ENCODE data around the gene BRD7. TPM values are rescaled to one million over a fixed set of nuclear protein-coding genes. Genes with fewer than 3 reads are reported as not detected.

Gene BRD7
- total RNA-seq, 1 donor from 2014 or later: 88.8 TPM

GRCh38 chr16:50320310-50320709 is 48.5 kb downstream of the BRD7 start:
- H3K27ac Mint-ChIP-seq: no peak overlapping the region
- no peak for DNase-seq (ENCODE audit: low spot score)
- H3K36me3 Mint-ChIP-seq (ENCODE audit: low read depth): peaks cover 65% of the 10 kb centered on the region
- intact Hi-C loops (cut with micrococcal nuclease): no loop called here
- H3K4me3 Mint-ChIP-seq: no peak overlapping the region
- H3K4me1 Mint-ChIP-seq (ENCODE audit: low read depth): peaks cover 27% of the 10 kb centered on the region
- no peaks in the 10 kb centered on the region for H3K9me3 Mint-ChIP-seq
- H3K27me3 Mint-ChIP-seq (ENCODE audit: insufficient read depth): no peaks in the 10 kb centered on the region

DNA sequence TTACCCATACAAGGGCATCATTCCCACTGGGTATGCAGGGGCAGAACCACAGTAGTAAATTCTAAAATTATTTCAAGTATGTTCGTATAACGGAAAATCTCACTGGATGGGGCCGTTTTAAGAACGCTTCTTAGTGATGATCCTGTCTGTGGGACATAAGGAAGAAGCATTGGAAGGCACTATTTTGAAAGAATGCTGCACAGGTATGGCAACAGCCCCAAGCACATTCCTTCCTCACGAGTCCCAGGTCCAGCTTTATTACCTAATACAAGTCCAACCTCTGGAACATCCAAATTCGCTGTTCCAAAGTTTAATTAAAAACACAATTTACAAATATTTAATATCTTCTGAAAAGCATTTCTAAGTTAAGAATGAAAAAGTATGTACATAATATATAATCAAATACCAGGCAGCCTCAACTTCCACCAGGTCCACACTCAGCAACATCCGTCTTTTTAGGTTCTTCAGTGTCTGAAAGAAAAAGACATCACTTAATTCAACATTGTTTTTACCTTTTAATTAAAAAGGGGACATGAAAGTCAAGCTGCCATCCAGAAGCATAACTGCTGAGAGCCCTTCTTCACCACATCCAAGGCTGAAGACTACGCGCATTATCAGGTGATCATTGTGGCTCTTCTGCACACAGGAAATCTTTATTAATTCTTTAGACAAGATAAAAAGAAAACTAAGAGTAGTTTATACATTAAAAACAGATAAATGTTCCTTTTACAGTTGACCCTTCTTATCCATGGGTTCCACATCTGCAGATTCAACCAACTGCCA is 49.8 kb downstream of the BRD7 start:
- H3K27me3 Mint-ChIP-seq (ENCODE audit: insufficient read depth): no peaks in the 10 kb centered on the region
- no peak for DNase-seq (ENCODE audit: low spot score)
- peaks cover 61% of the 10 kb centered on the region for H3K36me3 Mint-ChIP-seq (ENCODE audit: low read depth)
- no peak overlapping the region for H3K27ac Mint-ChIP-seq
- H3K4me3 Mint-ChIP-seq: no peak overlapping the region
- H3K4me1 Mint-ChIP-seq (ENCODE audit: low read depth): peaks cover 31% of the 10 kb centered on the region
- H3K9me3 Mint-ChIP-seq: no peaks in the 10 kb centered on the region
- intact Hi-C loops (cut with micrococcal nuclease): loop anchor here (5.0 kb wide), 1 partner anchor 72 kb away; no protein-coding TSS in a partner anchor

- Mint-ChIP-seq H3K27ac (peak overlapping the region; percentile 4), H3K27me3 (ENCODE audit: insufficient read depth) (no peaks in the 10 kb centered on the region), H3K36me3 (ENCODE audit: low read depth) (peaks cover 66% of the 10 kb centered on the region), H3K4me3 (no peak overlapping the region), H3K9me3 (no peaks in the 10 kb centered on the region), H3K4me1 (ENCODE audit: low read depth) (peaks cover 29% of the 10 kb centered on the region)
- DNase-seq (ENCODE audit: low spot score): no peak
- intact Hi-C loops (cut with micrococcal nuclease): loop anchor here (5.0 kb wide), 1 partner anchor 70 kb away; no protein-coding TSS in a partner anchor
These were observed 51.7 kb downstream of the BRD7 start for GRCh38 chr16:50316848-50317630.

- no peaks in the 10 kb centered on the region for H3K27me3 Mint-ChIP-seq (ENCODE audit: insufficient read depth)
- H3K27ac Mint-ChIP-seq: peak overlapping the region; percentile 63
- peaks cover 25% of the 10 kb centered on the region for H3K4me1 Mint-ChIP-seq (ENCODE audit: low read depth)
- DNase-seq (ENCODE audit: low spot score): no peak
- no peaks in the 10 kb centered on the region for H3K9me3 Mint-ChIP-seq
- H3K36me3 Mint-ChIP-seq (ENCODE audit: low read depth): peaks cover 62% of the 10 kb centered on the region
- no peak overlapping the region for H3K4me3 Mint-ChIP-seq
- intact Hi-C loops (cut with micrococcal nuclease): loop anchor here (5.0 kb wide), 1 partner anchor 69 kb away; no protein-coding TSS in a partner anchor
These were observed 52.5 kb downstream of the BRD7 start for GRCh38 chr16:50316102-50316847.

- DNase-seq (ENCODE audit: low spot score): no peak
- Mint-ChIP-seq H3K36me3 (ENCODE audit: low read depth) (peaks cover 55% of the 10 kb centered on the region), H3K27ac (no peak overlapping the region), H3K4me1 (ENCODE audit: low read depth) (peaks cover 25% of the 10 kb centered on the region), H3K27me3 (ENCODE audit: insufficient read depth) (no peaks in the 10 kb centered on the region), H3K9me3 (no peaks in the 10 kb centered on the region), H3K4me3 (no peak overlapping the region)
- intact Hi-C loops (cut with micrococcal nuclease): loop anchor here (5.0 kb wide), 1 partner anchor 68 kb away; no protein-coding TSS in a partner anchor
These were observed 53.3 kb downstream of the BRD7 start for GRCh38 chr16:50315346-50315997.

- no peak for DNase-seq (ENCODE audit: low spot score)
- intact Hi-C loops (cut with micrococcal nuclease): loop anchor here (5.0 kb wide), 1 partner anchor 67 kb away; no protein-coding TSS in a partner anchor
- Mint-ChIP-seq H3K4me3 (no peak overlapping the region), H3K36me3 (ENCODE audit: low read depth) (peaks cover 50% of the 10 kb centered on the region), H3K4me1 (ENCODE audit: low read depth) (peaks cover 25% of the 10 kb centered on the region), H3K27me3 (ENCODE audit: insufficient read depth) (no peaks in the 10 kb centered on the region), H3K9me3 (no peaks in the 10 kb centered on the region), H3K27ac (peak overlapping the region; percentile 57)
These were observed 54.1 kb downstream of the BRD7 start for GRCh38 chr16:50314665-50315064.

GRCh38 chr16:50313596-50314478 is 55.0 kb downstream of the BRD7 start:
- Mint-ChIP-seq H3K27ac (peak overlapping the region; percentile 93), H3K27me3 (ENCODE audit: insufficient read depth) (no peaks in the 10 kb centered on the region), H3K36me3 (ENCODE audit: low read depth) (peaks cover 47% of the 10 kb centered on the region), H3K4me3 (peak overlapping the region; percentile 65), H3K4me1 (ENCODE audit: low read depth) (peaks cover 25% of the 10 kb centered on the region), H3K9me3 (no peaks in the 10 kb centered on the region)
- intact Hi-C loops (cut with micrococcal nuclease): no loop called here
- peak; percentile 49 for DNase-seq (ENCODE audit: low spot score)

DNA sequence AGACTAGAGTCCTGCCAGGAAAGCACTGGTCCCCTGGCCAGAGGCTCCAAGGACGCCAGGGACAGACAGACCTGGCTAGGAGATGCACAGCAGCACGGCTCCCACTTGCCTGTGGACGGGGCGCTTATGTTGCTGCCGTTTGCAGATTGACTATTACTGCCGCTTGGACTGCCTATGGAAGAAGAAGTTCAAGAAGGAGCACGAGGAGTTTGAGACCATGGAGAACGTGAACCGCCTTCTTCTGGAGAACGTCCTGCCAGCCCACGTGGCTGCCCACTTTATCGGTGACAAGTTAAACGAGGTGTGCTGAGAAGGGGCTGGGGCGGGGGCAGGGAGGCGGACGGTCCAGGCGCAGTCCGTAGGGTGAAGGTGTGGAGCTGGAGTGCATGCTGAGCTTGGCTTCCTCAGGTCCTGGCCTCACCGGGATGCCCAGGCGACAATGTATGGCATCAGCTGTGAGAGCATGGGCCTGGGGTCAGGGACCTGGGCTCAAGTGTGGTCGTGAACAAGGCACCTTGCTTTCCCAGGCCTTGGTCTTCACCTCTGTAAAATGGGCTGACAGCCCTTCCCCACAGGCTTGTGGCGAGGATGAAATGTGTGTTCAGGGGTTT is 56.8 kb downstream of the BRD7 start:
- Mint-ChIP-seq H3K9me3 (no peaks in the 10 kb centered on the region), H3K27ac (peak overlapping the region; percentile 40), H3K4me1 (ENCODE audit: low read depth) (peaks cover 19% of the 10 kb centered on the region), H3K27me3 (ENCODE audit: insufficient read depth) (no peaks in the 10 kb centered on the region), H3K4me3 (no peak overlapping the region), H3K36me3 (ENCODE audit: low read depth) (peaks cover 39% of the 10 kb centered on the region)
- intact Hi-C loops (cut with micrococcal nuclease): no loop called here
- no peak for DNase-seq (ENCODE audit: low spot score)

DNA sequence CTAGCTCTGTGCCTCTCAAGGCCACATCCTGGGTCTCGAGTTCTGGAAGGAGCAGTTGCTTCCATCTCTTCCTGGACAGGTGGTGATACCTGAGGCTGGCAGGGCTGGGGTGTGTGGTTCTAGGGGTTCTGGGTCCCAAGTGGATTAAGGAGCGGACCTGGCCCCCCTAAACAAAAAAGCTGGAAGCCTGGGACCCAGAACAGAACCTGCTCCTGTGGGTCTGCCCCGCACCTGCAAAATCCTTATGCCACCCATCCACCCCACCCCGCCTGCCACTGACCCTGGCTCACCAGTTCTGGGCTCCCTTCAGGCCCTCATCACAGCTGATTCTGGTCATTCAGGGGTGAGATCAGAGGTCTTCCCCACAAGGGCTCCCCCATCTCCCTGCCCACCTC is 57.7 kb downstream of the BRD7 start:
- Mint-ChIP-seq H3K27ac (no peak overlapping the region), H3K4me3 (no peak overlapping the region), H3K9me3 (no peaks in the 10 kb centered on the region), H3K36me3 (ENCODE audit: low read depth) (peaks cover 34% of the 10 kb centered on the region), H3K4me1 (ENCODE audit: low read depth) (peaks cover 19% of the 10 kb centered on the region), H3K27me3 (ENCODE audit: insufficient read depth) (no peaks in the 10 kb centered on the region)
- intact Hi-C loops (cut with micrococcal nuclease): no loop called here
- no peak for DNase-seq (ENCODE audit: low spot score)

DNA sequence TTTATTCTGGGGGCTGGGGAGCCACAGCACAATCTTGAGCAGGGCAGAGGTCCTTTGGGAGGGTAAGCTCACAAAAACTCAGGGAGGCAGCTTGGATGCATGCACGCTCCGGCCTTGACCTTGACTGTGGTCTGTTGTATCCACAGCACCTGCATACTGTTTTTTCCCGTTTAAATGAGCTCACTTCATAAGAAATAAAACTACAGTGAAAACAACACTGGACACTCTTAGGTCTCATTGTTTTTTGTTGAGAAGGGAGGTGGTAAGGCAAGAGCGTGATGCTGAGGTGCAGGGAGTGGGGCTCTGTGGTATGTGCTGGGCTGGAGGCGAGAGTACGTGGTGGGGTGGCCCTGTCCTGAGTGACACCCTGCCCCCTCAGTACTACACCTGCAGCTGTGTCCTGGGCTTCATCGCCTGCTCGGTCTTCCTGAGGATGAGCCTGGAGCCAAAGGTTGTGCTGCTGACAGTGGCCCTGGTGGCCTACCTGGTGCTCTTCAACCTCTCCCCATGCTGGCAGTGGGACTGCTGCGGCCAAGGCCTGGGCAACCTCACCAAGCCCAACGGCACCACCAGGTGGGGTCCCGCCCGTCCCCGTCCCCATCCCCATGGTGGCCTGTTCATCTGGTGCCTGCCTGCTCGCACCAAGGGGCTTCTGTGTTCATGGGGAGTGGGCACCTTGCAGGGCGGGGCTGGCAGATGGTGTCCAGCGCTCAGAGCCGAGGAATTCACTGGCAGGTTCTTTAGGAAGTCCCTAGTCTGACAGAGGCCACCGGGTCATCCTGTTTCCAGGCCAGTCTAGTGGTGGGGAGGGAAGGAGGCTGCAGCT is 58.3 kb downstream of the BRD7 start:
- Mint-ChIP-seq H3K36me3 (ENCODE audit: low read depth) (peaks cover 29% of the 10 kb centered on the region), H3K4me3 (no peak overlapping the region), H3K4me1 (ENCODE audit: low read depth) (peaks cover 19% of the 10 kb centered on the region), H3K9me3 (no peaks in the 10 kb centered on the region), H3K27ac (no peak overlapping the region), H3K27me3 (ENCODE audit: insufficient read depth) (no peaks in the 10 kb centered on the region)
- no peak for DNase-seq (ENCODE audit: low spot score)
- intact Hi-C loops (cut with micrococcal nuclease): no loop called here

All from activated T-helper 1 cell treated with anti-CD3 and anti-CD28 coated beads, Interleukin-12 subunit alpha, Interleukin-12 subunit beta, Interleukin-2, Interleukin-4 antibody, amounts not matched to agents 30 ng/mL and 10 ng/mL and 1 ng/mL, durations not matched to agents 14 hours and 24 hours and 36 hours (primary cell).